HG02840 (cell line): Measurements from ENCODE around the gene STRIP1.

ENCODE experiments used
- ATAC-seq: cut with Tn5 transposase; IDR thresholded peaks from one replicate; pipeline ENCODE4 v1.9.1; 2021; ENCODE audit warnings: mild to moderate bottlenecking, moderate library complexity, moderate number of reproducible peaks; ENCODE audit not compliant: unreplicated experiment, low FRiP score

Gene STRIP1

GRCh38 chr1:110034451-110035235 lies at the start of gene STRIP1:
TSS of gene STRIP1 (plus strand) at chr1:110034624. CDS start at chr1:110034638, 14 bp downstream.
- ATAC-seq: peak; percentile 84

- ATAC-seq: no peak
Measured at GRCh38 chr1:109985247-109986053, 49.0 kb upstream of the STRIP1 start.

GRCh38 chr1:109986054-109986444 lies 48.4 kb upstream of the STRIP1 start:
- no peak for ATAC-seq

- ATAC-seq: no peak
Measured at GRCh38 chr1:109988349-109988914, 46.0 kb upstream of the STRIP1 start.

- ATAC-seq: no peak
Measured at GRCh38 chr1:109989506-109990301, 44.7 kb upstream of the STRIP1 start.

GRCh38 chr1:109990302-109990653 lies 44.1 kb upstream of the STRIP1 start:
- no peak for ATAC-seq

GRCh38 chr1:109991400-109991925 lies 43.0 kb upstream of the STRIP1 start:
- no peak for ATAC-seq

GRCh38 chr1:109993885-109994284 lies 40.5 kb upstream of the STRIP1 start:
- no peak for ATAC-seq

GRCh38 chr1:109994654-109995053 lies 39.8 kb upstream of the STRIP1 start:
- no peak for ATAC-seq

- ATAC-seq: no peak
Measured at GRCh38 chr1:109995536-109995935, 38.9 kb upstream of the STRIP1 start.

GRCh38 chr1:109996476-109996875 lies 37.9 kb upstream of the STRIP1 start:
- ATAC-seq: no peak

- no peak for ATAC-seq
Measured at GRCh38 chr1:109997204-109997866, 37.1 kb upstream of the STRIP1 start.

GRCh38 chr1:109997867-109998229 lies 36.6 kb upstream of the STRIP1 start:
- ATAC-seq: no peak

GRCh38 chr1:110002695-110003094 lies 31.7 kb upstream of the STRIP1 start:
- ATAC-seq: no peak

GRCh38 chr1:110003747-110004428 lies 30.5 kb upstream of the STRIP1 start:
- peak; percentile 48 for ATAC-seq

GRCh38 chr1:110004583-110004982 lies 29.8 kb upstream of the STRIP1 start:
- no peak for ATAC-seq

GRCh38 chr1:110005971-110006370 lies 28.5 kb upstream of the STRIP1 start:
- ATAC-seq: no peak

GRCh38 chr1:110006516-110006915 lies 27.9 kb upstream of the STRIP1 start:
- ATAC-seq: no peak

- no peak for ATAC-seq
Measured at GRCh38 chr1:110007046-110007830, 27.2 kb upstream of the STRIP1 start.
